K562 (cell line): ENCODE data around the gene YKT6. TPM values are rescaled to one million over a fixed set of nuclear protein-coding genes. Genes with fewer than 3 reads are reported as not detected.

ENCODE experiments used
- ADNP ChIP-seq: fragments of 200-800 bp; sonication (Bioruptor generic); IDR thresholded peaks from 2 replicates; pipeline ENCODE4 v1.6.1; 2016; ENCODE audit warnings: missing genetic modification characterization, missing compliant biosample characterization
- CTBP1 ChIP-seq: fragments of 450-650 bp; IDR thresholded peaks from 2 replicates; pipeline ENCODE4 v1.6.1; 2016; ENCODE audit warnings: borderline replicate concordance
- CXXC5 ChIP-seq: fragments of 250-450 bp; sonication (Bioruptor Pico); IDR thresholded peaks from 2 replicates; pipeline ENCODE4 v1.8.0; 2022; ENCODE audit warnings: inconsistent platforms, mild to moderate bottlenecking, moderate library complexity
- ESRRA ChIP-seq: fragments of 450-650 bp; IDR thresholded peaks from 2 replicates; pipeline ENCODE4 v1.6.1; 2014; ENCODE audit warnings: low read depth, mild to moderate bottlenecking, moderate library complexity, borderline replicate concordance
- HDGF ChIP-seq: fragments of 450-650 bp; IDR thresholded peaks from 2 replicates; pipeline ENCODE4 v1.6.1; 2016
- IFI16 ChIP-seq: fragments of 250-450 bp; sonication (Bioruptor Pico); IDR thresholded peaks from 2 replicates; pipeline ENCODE4 v2.1.2; 2022; ENCODE audit warnings: mild to moderate bottlenecking, inconsistent platforms
- MECOM ChIP-seq: fragments of 250-450 bp; sonication (Bioruptor Pico); IDR thresholded peaks from 2 replicates; pipeline ENCODE4 v1.8.0; 2022; ENCODE audit warnings: inconsistent platforms
- MTA1 ChIP-seq: fragments of 450-650 bp; IDR thresholded peaks from 2 replicates; pipeline ENCODE4 v1.6.1; 2017; ENCODE audit warnings: borderline replicate concordance
- MTF1 ChIP-seq: fragments of 250-450 bp; sonication (Bioruptor Pico); IDR thresholded peaks from 2 replicates; pipeline ENCODE4 v1.9.0; 2021; ENCODE audit warnings: moderate library complexity, mild to moderate bottlenecking, inconsistent platforms, borderline replicate concordance
- NR2C1 ChIP-seq, 2 experiments: fragments of 450-650 bp; IDR thresholded peaks; 2 replicates each; pipeline ENCODE4 v1.6.1; 2017; ENCODE audit warnings: mild to moderate bottlenecking in 2 of 2, antibody characterized with exemption in 1 of 2, inconsistent platforms in 1 of 2, missing compliant biosample characterization in 1 of 2, missing genetic modification characterization in 1 of 2
- POLR2H ChIP-seq: IDR thresholded peaks from 2 replicates; pipeline ENCODE4 v1.6.1; 2016; ENCODE audit warnings: missing genetic modification characterization, low read depth, mild to moderate bottlenecking, control low read depth, missing compliant biosample characterization, moderate library complexity
- RAD21 ChIP-seq, 2 experiments: fragments of 250-450 bp in 1 of 2; fragments of 450-650 bp in 1 of 2; sonication (Bioruptor Pico) in 1 of 2; formaldehyde crosslinking in 1 of 2; IDR thresholded peaks in 1 of 2; conservative IDR thresholded peaks in 1 of 2; 2 replicates each; pipeline versions ENCODE4 v1.4.0 to v1.8.0; 2020 to 2022; ENCODE audit warnings: mild to moderate bottlenecking in 2 of 2, moderate library complexity in 1 of 2
- SMARCC2 ChIP-seq: fragments of 450-650 bp; IDR thresholded peaks from 2 replicates; pipeline ENCODE4 v1.6.1; 2017; ENCODE audit warnings: antibody characterized with exemption, moderate library complexity, mild to moderate bottlenecking, low read depth
- SRF ChIP-seq, 2 experiments: fragments of 250-450, 450-650 bp in 1 of 2; sonication (Bioruptor Pico) in 1 of 2; sonication (generic) in 1 of 2; formaldehyde crosslinking; IDR thresholded peaks; 2 replicates each; pipeline versions ENCODE4 v1.5.0 to v1.5.1; 2020 to 2022; ENCODE audit warnings: mild to moderate bottlenecking in 1 of 2, missing genetic modification reagents in 1 of 2
- YBX1 ChIP-seq: fragments of 450-650 bp; IDR thresholded peaks from 2 replicates; pipeline ENCODE4 v1.7.1; 2016; ENCODE audit warnings: mild to moderate bottlenecking
- ZC3H11A ChIP-seq: IDR thresholded peaks from 2 replicates; pipeline ENCODE4 v1.6.1; 2012; ENCODE audit warnings: low read depth, low read length, improper control_type of control experiment
- polyA plus RNA-seq, 8 experiments: library from polyadenylated mRNA; depleted of rRNA in 4 of 8; stranded (reverse) in 5 of 8; unstranded in 3 of 8; fragments of >200 nt; fragmentation: Nextera tagmentation in 2 of 8; fragmentation: Illumina TruSeq in 1 of 8; extraction: Ambion mirVana in 2 of 8; extraction: Trizol in 1 of 8; gene quantifications; 2 replicates each; pipeline versions ENCODE4 v1.2.1 to v1.2.3, GENCODE V29; 2011 to 2014; ENCODE audit warnings: inconsistent platforms in 1 of 8, missing spikeins in 1 of 8
- total RNA-seq, 7 experiments: library from RNA; depleted of rRNA in 6 of 7; stranded (reverse); fragments of >200 nt in 6 of 7; fragmentation: Illumina TruSeq in 2 of 7; extraction: Trizol in 2 of 7; gene quantifications; 2 replicates each; pipeline versions ENCODE4 v1.2.1 to v1.2.3, GENCODE V29; 2011 to 2021; ENCODE audit warnings: low replicate concordance in 1 of 7
- TF ChIP-seq, protein P1 (sequence below): sonication (generic); formaldehyde crosslinking; IDR thresholded peaks from 2 replicates; pipeline ENCODE4 v1.8.0; 2022; ENCODE audit warnings: missing genetic modification reagents, mild to moderate bottlenecking, moderate library complexity, borderline replicate concordance
- TF ChIP-seq, protein P2 (sequence below): fragments of 250-450 bp; sonication (Bioruptor Pico); IDR thresholded peaks from 2 replicates; pipeline ENCODE4 v1.9.0; 2021; ENCODE audit warnings: mild to moderate bottlenecking, inconsistent platforms
- TF ChIP-seq, protein P3 (sequence below): sonication (generic); formaldehyde crosslinking; IDR thresholded peaks from 2 replicates; pipeline ENCODE4 v1.9.0; 2022; ENCODE audit warnings: mild to moderate bottlenecking, missing genetic modification reagents
- TF ChIP-seq, protein P4 (sequence below): conservative IDR thresholded peaks from 2 replicates; pipeline ENCODE4 v1.6.1; 2011; ENCODE audit warnings: low read depth, mild to moderate bottlenecking, low read length; ENCODE audit not compliant: control insufficient read depth
- TF ChIP-seq, protein P5 (sequence below), 3 experiments: IDR thresholded peaks in 2 of 3; conservative IDR thresholded peaks in 1 of 3; 2 replicates each; pipeline ENCODE4 v1.5.1; 2011 to 2012; ENCODE audit warnings: low read length in 3 of 3, mild to moderate bottlenecking in 3 of 3, control low read depth in 2 of 3, improper control_type of control experiment in 1 of 3, inconsistent platforms in 1 of 3, low read depth in 1 of 3, mixed read lengths in 1 of 3, moderate library complexity in 1 of 3; ENCODE audit not compliant: insufficient read depth in 2 of 3

Gene YKT6
- total and polyA plus RNA-seq, 9 of the 15 experiments (the other 6 are each of a cell fraction or from before 2014, with no cell fraction given), result 1.6 to 90.6 (median 75.1) TPM

DNA sequence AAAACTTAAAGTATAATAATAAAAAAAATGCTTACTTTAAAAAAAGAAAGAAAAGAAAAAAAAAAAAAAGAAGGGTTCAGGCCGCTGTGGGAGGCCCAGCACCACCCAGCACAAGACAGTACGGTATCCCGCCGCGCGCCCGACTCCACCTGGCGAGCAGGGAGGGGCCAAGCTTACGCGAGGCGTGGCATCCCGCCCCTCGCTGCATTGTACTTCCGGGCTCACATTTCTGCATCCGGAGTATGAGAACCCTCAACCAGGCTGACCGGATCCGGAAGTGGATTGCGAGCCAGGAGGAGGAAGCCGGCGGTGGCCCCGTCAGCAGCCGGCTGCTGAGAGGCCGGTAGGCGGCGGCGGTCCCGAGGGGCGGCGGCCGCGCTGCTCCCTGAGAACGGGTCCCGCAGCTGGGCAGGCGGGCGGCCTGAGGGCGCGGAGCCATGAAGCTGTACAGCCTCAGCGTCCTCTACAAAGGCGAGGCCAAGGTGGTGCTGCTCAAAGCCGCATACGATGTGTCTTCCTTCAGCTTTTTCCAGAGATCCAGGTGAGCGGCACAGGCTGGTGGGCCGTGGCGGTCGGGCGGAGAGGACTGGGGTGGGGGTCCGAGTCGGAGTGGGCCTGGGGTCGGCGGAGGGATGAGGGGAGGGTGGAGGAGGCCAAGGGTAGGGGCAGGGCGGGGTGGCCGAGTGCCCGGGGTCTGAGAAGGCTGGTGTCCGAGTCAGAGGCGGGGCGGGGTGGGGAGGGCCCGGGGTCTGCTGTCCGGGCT is at the start of gene YKT6 (continued):
- TF ChIP-seq NR2C1 (IDR thresholded peaks at IDR 0.05) (peak; percentile 98), NR2C1 (tag; IDR thresholded peaks at IDR 0.05) (peak; percentile 99), SMARCC2 (no peak), ADNP (tag) (no peak), HDGF (no peak), RAD21 (CRISPR knock-in tag; conservative IDR thresholded peaks at IDR 0.05 in 1 of 2, IDR thresholded peaks at IDR 0.05 in 1 of 2) (peak; percentile 29 to 32; a peak in 3 of 4 replicates), POLR2H (peak; percentile 76), ZC3H11A (no peak), MTF1 (no peak), MTA1 (no peak), SRF (CRISPR knock-in tag; IDR thresholded peaks at IDR 0.05) (peak in 1 of 2 experiments; percentile 37; a peak in 1 of 4 replicates), IFI16 (CRISPR knock-in tag) (no peak), CTBP1 (peak; percentile 63; the same call in 1 of the 2 replicates), ESRRA (peak; percentile 71), CXXC5 (CRISPR knock-in tag) (peak; percentile 76), MECOM (CRISPR knock-in tag) (no peak), YBX1 (no peak)
- TF ChIP-seq, protein P1, sequence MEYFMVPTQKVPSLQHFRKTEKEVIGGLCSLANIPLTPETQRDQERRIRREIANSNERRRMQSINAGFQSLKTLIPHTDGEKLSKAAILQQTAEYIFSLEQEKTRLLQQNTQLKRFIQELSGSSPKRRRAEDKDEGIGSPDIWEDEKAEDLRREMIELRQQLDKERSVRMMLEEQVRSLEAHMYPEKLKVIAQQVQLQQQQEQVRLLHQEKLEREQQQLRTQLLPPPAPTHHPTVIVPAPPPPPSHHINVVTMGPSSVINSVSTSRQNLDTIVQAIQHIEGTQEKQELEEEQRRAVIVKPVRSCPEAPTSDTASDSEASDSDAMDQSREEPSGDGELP (CRISPR knock-in tag), result peak; percentile 94
- TF ChIP-seq, protein P2, sequence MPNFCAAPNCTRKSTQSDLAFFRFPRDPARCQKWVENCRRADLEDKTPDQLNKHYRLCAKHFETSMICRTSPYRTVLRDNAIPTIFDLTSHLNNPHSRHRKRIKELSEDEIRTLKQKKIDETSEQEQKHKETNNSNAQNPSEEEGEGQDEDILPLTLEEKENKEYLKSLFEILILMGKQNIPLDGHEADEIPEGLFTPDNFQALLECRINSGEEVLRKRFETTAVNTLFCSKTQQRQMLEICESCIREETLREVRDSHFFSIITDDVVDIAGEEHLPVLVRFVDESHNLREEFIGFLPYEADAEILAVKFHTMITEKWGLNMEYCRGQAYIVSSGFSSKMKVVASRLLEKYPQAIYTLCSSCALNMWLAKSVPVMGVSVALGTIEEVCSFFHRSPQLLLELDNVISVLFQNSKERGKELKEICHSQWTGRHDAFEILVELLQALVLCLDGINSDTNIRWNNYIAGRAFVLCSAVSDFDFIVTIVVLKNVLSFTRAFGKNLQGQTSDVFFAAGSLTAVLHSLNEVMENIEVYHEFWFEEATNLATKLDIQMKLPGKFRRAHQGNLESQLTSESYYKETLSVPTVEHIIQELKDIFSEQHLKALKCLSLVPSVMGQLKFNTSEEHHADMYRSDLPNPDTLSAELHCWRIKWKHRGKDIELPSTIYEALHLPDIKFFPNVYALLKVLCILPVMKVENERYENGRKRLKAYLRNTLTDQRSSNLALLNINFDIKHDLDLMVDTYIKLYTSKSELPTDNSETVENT, result peak; percentile 70
- TF ChIP-seq, protein P3, sequence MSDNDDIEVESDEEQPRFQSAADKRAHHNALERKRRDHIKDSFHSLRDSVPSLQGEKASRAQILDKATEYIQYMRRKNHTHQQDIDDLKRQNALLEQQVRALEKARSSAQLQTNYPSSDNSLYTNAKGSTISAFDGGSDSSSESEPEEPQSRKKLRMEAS, result peak; percentile 65
- TF ChIP-seq, protein P4, sequence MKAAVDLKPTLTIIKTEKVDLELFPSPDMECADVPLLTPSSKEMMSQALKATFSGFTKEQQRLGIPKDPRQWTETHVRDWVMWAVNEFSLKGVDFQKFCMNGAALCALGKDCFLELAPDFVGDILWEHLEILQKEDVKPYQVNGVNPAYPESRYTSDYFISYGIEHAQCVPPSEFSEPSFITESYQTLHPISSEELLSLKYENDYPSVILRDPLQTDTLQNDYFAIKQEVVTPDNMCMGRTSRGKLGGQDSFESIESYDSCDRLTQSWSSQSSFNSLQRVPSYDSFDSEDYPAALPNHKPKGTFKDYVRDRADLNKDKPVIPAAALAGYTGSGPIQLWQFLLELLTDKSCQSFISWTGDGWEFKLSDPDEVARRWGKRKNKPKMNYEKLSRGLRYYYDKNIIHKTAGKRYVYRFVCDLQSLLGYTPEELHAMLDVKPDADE, result peak; percentile 91
- TF ChIP-seq, protein P5, sequence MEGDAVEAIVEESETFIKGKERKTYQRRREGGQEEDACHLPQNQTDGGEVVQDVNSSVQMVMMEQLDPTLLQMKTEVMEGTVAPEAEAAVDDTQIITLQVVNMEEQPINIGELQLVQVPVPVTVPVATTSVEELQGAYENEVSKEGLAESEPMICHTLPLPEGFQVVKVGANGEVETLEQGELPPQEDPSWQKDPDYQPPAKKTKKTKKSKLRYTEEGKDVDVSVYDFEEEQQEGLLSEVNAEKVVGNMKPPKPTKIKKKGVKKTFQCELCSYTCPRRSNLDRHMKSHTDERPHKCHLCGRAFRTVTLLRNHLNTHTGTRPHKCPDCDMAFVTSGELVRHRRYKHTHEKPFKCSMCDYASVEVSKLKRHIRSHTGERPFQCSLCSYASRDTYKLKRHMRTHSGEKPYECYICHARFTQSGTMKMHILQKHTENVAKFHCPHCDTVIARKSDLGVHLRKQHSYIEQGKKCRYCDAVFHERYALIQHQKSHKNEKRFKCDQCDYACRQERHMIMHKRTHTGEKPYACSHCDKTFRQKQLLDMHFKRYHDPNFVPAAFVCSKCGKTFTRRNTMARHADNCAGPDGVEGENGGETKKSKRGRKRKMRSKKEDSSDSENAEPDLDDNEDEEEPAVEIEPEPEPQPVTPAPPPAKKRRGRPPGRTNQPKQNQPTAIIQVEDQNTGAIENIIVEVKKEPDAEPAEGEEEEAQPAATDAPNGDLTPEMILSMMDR (IDR thresholded peaks at IDR 0.05 in 2 of 3, conservative IDR thresholded peaks at IDR 0.05 in 1 of 3; ENCODE audit: insufficient read depth in 2 of 3, low read depth in 1 of 3, low read length in 3 of 3), result peak; percentile 51 to 79 (median 67)
